GM18951 (cell line): ENCODE measurements around the gene BLVRA.
"Not testable (repeated sequence)": the region's sequence is repeated elsewhere in the genome, so short reads cannot be mapped to it uniquely, and the experiment has no call there.

ENCODE experiments used
- POLR2A ChIP-seq: IDR thresholded peaks from 4 replicates; pipeline ENCODE4 v1.6.1; 2011; ENCODE audit warnings: mild to moderate bottlenecking; ENCODE audit not compliant: insufficient read length, insufficient read depth; ENCODE audit errors: extremely low read depth
- in situ Hi-C: fragments of 300-500 bp; cut with MboI; formaldehyde crosslinking; loops from one replicate; pipeline ENCODE4 v1.12.0; 2022; ENCODE audit warnings: low sequenced_read_pairs, mixed read lengths, inconsistent platforms; ENCODE audit not compliant: unreplicated experiment

BLVRA gene

DNA sequence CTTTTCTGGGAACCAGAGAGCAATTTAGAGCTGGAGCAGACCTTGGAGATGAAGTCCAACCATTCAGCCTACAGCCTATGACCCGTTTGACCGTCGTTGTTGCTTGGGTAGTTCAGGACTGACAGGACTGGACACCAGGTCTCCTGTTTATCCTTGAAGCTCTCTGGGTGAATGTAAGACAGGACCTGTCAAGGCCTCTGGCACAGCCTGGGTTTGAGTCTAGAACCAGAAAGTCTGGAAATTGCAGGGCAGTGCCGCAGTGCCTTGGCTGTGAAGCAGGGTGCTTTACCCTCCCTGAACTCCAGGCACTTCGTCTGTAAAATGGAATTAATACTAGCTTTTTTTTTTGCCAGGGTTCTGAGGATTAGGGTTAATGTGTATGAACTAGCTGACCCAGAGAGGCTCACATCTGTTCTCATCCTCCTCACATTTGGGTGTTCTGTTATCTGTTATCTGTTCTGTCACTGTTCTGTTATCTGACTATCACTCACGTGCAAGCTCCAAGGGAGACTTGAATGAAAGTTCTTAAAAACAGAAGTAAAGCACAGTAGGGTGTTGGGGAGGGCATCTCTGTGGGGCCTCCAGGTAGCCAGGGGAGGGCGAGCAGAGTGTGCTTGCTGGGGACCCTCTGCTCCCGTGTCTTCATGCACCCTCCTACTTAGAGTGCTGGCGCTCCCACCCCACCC lies 9.9 kb downstream of the BLVRA start:
- in situ Hi-C loops: no loop called here
- no peak for TF ChIP-seq POLR2A

DNA sequence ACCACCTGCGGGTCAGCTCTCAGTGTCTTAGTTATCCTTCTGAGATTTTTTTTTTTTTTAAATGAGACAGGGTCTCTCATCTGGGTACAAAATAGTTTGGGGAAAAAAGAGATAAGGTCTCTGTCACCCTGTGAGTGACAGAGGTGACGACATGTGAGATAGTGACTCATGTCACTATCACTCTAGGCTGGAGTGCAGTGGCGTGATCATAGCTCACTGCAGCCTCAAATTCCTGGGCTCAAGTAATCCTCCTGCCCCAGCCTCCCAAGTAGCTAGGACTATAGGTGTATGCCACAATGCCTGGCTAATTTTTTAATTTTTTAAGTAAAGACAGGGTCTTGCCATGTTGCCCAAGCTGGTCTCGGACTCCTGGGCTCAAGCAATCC lies 10.4 kb downstream of the BLVRA start:
- no peak for TF ChIP-seq POLR2A
- in situ Hi-C loops: no loop called here

GRCh38 chr7:43769281-43769680 lies 10.8 kb downstream of the BLVRA start:
- in situ Hi-C loops: no loop called here
- no peak for TF ChIP-seq POLR2A

DNA sequence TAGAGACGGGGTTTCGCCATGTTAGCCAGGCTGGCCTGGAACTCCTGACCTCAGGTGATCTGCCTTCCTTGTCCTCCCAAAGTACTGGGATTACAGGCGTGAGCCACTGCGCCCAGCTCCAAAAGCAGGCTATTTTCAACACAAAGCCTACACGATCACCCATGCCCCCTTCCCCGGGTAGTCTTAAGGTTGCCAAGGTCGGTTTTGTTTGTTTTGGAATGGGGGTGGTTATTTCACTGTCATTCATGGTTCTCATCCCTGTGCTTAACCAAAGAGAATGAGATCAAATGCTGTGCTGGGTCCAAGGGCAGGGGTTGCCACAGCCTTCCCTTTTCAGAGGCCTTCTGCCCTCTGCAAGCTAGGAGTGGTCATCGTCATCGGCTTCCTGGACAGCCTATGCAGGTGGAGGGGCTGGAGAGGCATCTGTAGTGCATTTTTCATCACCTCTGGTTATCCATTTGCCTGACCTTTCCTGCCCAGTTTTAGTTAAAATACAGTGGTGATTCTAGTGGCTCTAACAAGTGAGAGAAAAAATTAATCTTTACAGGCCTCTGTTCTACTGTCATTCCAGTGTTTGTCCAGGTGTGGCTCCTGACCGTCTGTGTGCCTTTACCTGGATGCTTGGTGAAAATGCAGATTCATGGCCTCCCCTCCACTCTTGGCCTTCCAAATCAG lies 11.4 kb downstream of the BLVRA start:
- in situ Hi-C loops: no loop called here

GRCh38 chr7:43771128-43771527 lies 12.6 kb downstream of the BLVRA start:
- in situ Hi-C loops: no loop called here
- TF ChIP-seq POLR2A: no peak

More for the DNA sequence above, 11.4 kb downstream of the BLVRA start:
- no peak for TF ChIP-seq POLR2A

DNA sequence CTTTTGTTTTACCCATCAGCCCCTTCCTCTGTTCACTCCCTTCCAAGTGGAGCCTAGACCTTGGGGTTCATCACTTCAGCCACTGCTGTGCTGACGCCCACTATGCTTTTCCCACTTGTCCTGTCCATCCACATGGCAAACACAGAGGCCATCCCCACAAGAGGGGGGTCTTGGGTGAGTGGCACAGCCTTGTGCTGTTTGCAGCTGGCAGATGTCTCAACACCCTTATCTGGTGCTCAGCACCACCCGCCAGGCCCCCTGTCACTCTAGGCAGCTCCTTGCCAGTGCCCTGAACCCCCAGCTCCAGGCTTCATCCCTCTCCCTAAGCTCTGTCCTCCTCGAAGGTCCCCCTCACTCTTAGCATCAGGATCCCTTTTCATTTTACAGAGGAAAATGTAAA lies 13.1 kb downstream of the BLVRA start:
- no peak for TF ChIP-seq POLR2A
- in situ Hi-C loops: no loop called here

GRCh38 chr7:43773268-43773667 lies 14.8 kb downstream of the BLVRA start:
- in situ Hi-C loops: not testable (repeated sequence)

DNA sequence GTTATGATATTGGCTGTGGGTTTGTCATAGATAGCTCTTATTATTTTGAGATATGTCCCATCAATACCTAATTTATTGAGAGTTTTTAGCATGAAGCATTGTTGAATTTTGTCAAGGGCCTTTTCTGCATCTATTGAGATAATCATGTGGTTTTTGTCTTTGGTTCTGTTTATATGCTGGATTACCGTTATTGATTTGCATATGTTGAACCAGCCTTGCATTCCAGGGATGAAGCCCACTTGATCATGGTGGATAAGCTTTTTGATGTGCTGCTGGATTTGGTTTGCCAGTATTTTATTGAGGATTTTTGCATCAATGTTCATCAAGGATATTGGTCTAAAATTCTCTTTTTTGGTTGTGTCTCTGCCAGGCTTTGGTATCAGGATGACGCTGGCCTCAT lies 16.8 kb downstream of the BLVRA start:
- in situ Hi-C loops: not testable (repeated sequence)

DNA sequence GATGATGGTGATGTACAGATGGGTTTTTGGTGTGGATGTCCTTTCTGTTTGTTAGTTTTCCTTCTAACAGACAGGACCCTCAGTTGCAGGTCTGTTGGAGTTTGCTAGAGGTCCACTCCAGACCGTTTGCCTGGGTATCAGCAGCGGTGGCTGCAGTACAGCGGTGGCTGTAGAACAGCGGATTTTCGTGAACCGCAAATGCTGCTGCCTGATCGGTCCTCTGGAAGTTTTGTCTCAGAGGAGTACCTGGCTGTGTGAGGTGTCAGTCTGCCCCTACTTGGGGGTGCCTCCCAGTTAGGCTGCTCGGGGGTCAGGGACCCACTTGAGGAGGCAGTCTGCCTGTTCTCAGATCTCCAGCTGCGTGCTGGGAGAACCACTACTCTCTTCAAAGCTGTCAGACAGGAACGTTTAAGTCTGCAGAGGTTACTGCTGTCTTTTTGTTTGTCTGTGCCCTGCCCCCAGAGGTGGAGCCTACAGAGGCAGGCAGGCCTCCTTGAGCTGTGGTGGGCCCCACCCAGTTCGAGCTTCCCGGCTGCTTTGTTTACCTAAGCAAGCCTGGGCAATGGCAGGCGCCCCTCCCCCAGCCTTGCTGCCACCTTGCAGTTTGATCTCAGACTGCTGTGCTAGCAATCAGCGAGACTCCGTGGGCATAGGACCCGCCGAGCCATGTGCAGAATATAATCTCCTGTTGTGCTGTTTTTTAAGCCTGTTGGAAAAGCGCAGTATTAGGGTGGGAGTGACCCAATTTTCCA lies 20.0 kb downstream of the BLVRA start:
- in situ Hi-C loops: not testable (repeated sequence)

DNA sequence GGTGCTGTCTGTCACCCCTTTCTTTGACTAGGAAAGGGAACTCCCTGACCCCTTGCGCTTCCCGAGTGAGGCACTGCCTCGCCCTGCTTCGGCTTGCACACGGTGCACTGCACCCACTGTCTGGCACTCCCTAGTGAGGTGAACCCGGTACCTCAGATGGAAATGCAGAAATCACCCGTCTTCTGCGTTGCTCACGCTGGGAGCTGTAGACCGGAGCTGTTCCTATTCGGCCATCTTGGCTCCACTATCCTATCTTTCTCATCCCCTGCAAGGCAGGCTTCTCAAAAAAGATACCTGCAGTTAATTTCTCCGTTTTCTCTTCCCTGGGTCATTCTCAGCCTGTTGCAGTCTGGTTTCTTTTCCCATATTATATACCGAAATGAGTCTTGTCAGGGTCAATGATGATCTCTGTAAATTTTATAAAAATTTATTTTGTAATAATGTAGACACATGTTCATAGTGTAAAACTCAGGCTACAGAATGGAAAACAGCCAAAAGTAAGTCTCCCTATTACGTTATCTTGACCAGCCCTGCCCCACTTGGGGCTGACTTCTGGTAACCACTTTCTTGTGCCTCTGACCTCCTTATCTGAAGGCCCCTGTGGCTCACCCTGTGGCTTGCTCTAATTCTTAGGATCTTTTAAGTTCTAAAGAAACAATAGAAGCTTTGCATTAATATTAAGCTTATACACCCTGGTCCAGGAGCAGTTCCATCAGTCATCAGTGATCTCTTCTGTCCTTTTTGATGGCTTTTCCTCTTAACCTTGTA lies 20.7 kb downstream of the BLVRA start:
- in situ Hi-C loops: no loop called here
- no peak for TF ChIP-seq POLR2A

GRCh38 chr7:43781726-43782607 lies 23.5 kb downstream of the BLVRA start:
- in situ Hi-C loops: no loop called here
- TF ChIP-seq POLR2A: no peak

GRCh38 chr7:43782768-43783555 lies 24.5 kb downstream of the BLVRA start:
- in situ Hi-C loops: no loop called here
- no peak for TF ChIP-seq POLR2A
